Left lung (tissue), 10 donors: Measurements from ENCODE around the gene RAMAC. TPM values are rescaled to one million over a fixed set of nuclear protein-coding genes. Genes with fewer than 3 reads are reported as not detected.

Experiments
- ATAC-seq: fragments of 200-7000 bp; cut with Tn5 transposase; one replicate; pipeline ENCODE4 v1.9.1; 2020; ENCODE audit warnings: moderate library complexity
- DNase-seq, 4 donors: peaks; one replicate each; pipeline ENCODE4 v3.0.0-alpha.2; 2013 to 2020
- H3K27ac ChIP-seq, 2 donors: fragments of 200-600 bp; sonication (generic) in 1 of 2; one replicate each; pipeline versions ENCODE4 v1.5.0 to v1.8.0; 2020 to 2021
- H3K27me3 ChIP-seq, 2 donors: fragments of 200-600 bp; sonication (generic) in 1 of 2; one replicate each; pipeline versions ENCODE4 v1.5.0 to v1.8.0; 2020 to 2021
- H3K36me3 ChIP-seq, 2 donors: fragments of 200-600 bp; sonication (generic) in 1 of 2; one replicate each; pipeline versions ENCODE4 v1.5.0 to v1.8.0; 2020 to 2021
- H3K4me1 ChIP-seq, 2 donors: fragments of 200-600 bp; one replicate each; pipeline ENCODE4 v1.8.0; 2021
- H3K4me3 ChIP-seq, 2 donors: fragments of 200-600 bp; sonication (generic) in 1 of 2; one replicate each; pipeline versions ENCODE4 v1.5.0 to v1.8.0; 2020 to 2021; ENCODE audit warnings: mild to moderate bottlenecking in 1 of 2
- H3K9me3 ChIP-seq, 2 donors: fragments of 200-600 bp; sonication (generic) in 1 of 2; one replicate each; pipeline versions ENCODE4 v1.5.0 to v1.8.0; 2020 to 2021
- intact Hi-C, 2 donors: fragments of 100-400 bp; cut with DNase I; formaldehyde crosslinking; loops; one replicate each; pipeline versions ENCODE4 v1.11.2 to v1.14.2; 2022
- polyA plus RNA-seq, 6 donors: library from polyadenylated mRNA; unstranded; fragments of 120-200 nt; gene quantifications; one replicate each; pipeline ENCODE4 v1.2.1, GENCODE V29; 2013; ENCODE audit not compliant: insufficient read length in 6 of 6
- total RNA-seq, 2 donors: library from RNA; stranded (reverse); fragmentation: NEBNext Ultra II Directional; extraction: Animal tissue kit (Norgen Biotek cat#: 25700); gene quantifications; one replicate each; pipeline ENCODE4 v1.2.1, GENCODE V29; 2021
- TF ChIP-seq, protein P1 (sequence below), 2 donors: fragments of 200-600 bp; sonication (generic) in 1 of 2; IDR thresholded peaks; one replicate each; pipeline versions ENCODE4 v1.5.0 to v1.8.0; 2021; ENCODE audit warnings: antibody characterized with exemption in 2 of 2
- donor health status: DM: no; HTN: yes; CAD: no.
- donor health status: DM: no; HTN: no; CAD: no.

RAMAC gene
- total and polyA plus RNA-seq, 8 donors: 17.2 to 34.8 (median 33.0) TPM

GRCh38 chr15:83039206-83039605 lies 53.2 kb downstream of the RAMAC start:
- Histone ChIP-seq H3K4me1 (no peaks in the 10 kb centered on the region), H3K27me3 (no peaks in the 10 kb centered on the region), H3K27ac (no peak overlapping the region), H3K36me3 (peaks cover 0 to 59% of the 10 kb centered on the region in 2 donors), H3K9me3 (no peaks in the 10 kb centered on the region), H3K4me3 (no peak overlapping the region)
- no peak for DNase-seq
- ATAC-seq: no peak
- TF ChIP-seq, protein P1, sequence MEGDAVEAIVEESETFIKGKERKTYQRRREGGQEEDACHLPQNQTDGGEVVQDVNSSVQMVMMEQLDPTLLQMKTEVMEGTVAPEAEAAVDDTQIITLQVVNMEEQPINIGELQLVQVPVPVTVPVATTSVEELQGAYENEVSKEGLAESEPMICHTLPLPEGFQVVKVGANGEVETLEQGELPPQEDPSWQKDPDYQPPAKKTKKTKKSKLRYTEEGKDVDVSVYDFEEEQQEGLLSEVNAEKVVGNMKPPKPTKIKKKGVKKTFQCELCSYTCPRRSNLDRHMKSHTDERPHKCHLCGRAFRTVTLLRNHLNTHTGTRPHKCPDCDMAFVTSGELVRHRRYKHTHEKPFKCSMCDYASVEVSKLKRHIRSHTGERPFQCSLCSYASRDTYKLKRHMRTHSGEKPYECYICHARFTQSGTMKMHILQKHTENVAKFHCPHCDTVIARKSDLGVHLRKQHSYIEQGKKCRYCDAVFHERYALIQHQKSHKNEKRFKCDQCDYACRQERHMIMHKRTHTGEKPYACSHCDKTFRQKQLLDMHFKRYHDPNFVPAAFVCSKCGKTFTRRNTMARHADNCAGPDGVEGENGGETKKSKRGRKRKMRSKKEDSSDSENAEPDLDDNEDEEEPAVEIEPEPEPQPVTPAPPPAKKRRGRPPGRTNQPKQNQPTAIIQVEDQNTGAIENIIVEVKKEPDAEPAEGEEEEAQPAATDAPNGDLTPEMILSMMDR (IDR thresholded peaks at IDR 0.05): no peak
- intact Hi-C loops: no loop called here

Other genes starting within 250 kb of the RAMAC start
- 1 to 10 TPM in 1 of 2 donors, not detected in 1; 1.3 TPM for gene FSD2, start 180.1 kb upstream of the RAMAC start, total RNA-seq
- under 1 TPM; 0.11 to 0.49 (median 0.32) TPM for gene FSD2, start 180.1 kb upstream of the RAMAC start, polyA plus RNA-seq
- gene WHAMM, start 176.6 kb upstream of the RAMAC start, total RNA-seq: 10 to 100 TPM in 1 of 2 donors, 1 to 10 TPM in 1; 9.3 to 11.0 TPM
- gene WHAMM, start 176.6 kb upstream of the RAMAC start, polyA plus RNA-seq: 10 to 100 TPM; 13.1 to 15.8 (median 14.5) TPM
- gene HOMER2, start 33.5 kb upstream of the RAMAC start, total RNA-seq: 10 to 100 TPM; 17.3 to 18.8 TPM
- 10 to 100 TPM; 17.8 to 22.4 (median 20.0) TPM for gene HOMER2, start 33.5 kb upstream of the RAMAC start, polyA plus RNA-seq
- gene C15orf40, start 25.4 kb downstream of the RAMAC start, total RNA-seq: 10 to 100 TPM; 13.0 to 20.2 TPM
- gene C15orf40, start 25.4 kb downstream of the RAMAC start, polyA plus RNA-seq: 10 to 100 TPM; 21.3 to 26.7 (median 24.3) TPM
- 10 to 100 TPM; 41.4 to 46.4 TPM for gene BTBD1, start 81.0 kb downstream of the RAMAC start, total RNA-seq
- gene BTBD1, start 81.0 kb downstream of the RAMAC start, polyA plus RNA-seq: 10 to 100 TPM; 57.5 to 64.5 (median 62.7) TPM
- gene TM6SF1, start 121.4 kb downstream of the RAMAC start, total RNA-seq: 10 to 100 TPM; 13.0 to 22.9 TPM
- gene TM6SF1, start 121.4 kb downstream of the RAMAC start, polyA plus RNA-seq: 1 to 10 TPM; 3.2 to 5.3 (median 4.2) TPM
- 10 to 100 TPM; 29.0 to 33.5 TPM for gene HDGFL3, start 221.6 kb downstream of the RAMAC start, total RNA-seq
- 100 to 1,000 TPM in 5 of 6 donors, 10 to 100 TPM in 1; 96.6 to 112 (median 101) TPM for gene HDGFL3, start 221.6 kb downstream of the RAMAC start, polyA plus RNA-seq